Endothelial cell (in vitro differentiated cells): Measurements from ENCODE around the gene PTPRD. TPM values are rescaled to one million over a fixed set of nuclear protein-coding genes. Genes with fewer than 3 reads are reported as not detected.

Source experiments
- DNase-seq: peaks from one replicate; pipeline ENCODE4 v3.0.0; 2021; ENCODE audit warnings: low spot score
- H3K27ac Mint-ChIP-seq: one replicate; pipeline ENCODE4 v1.8.0; 2021; ENCODE audit warnings: mixed read lengths, inconsistent platforms; ENCODE audit not compliant: unreplicated experiment
- H3K27me3 Mint-ChIP-seq: one replicate; pipeline ENCODE4 v1.8.0; 2021; ENCODE audit warnings: mild to moderate bottlenecking, moderate library complexity, mixed read lengths, inconsistent platforms; ENCODE audit not compliant: unreplicated experiment
- H3K36me3 Mint-ChIP-seq: one replicate; pipeline ENCODE4 v1.8.0; 2021; ENCODE audit warnings: mild to moderate bottlenecking, low read depth, mixed read lengths, inconsistent platforms; ENCODE audit not compliant: unreplicated experiment
- H3K4me1 Mint-ChIP-seq: one replicate; pipeline ENCODE4 v1.8.0; 2021; ENCODE audit warnings: mild to moderate bottlenecking, mixed read lengths, inconsistent platforms; ENCODE audit not compliant: unreplicated experiment
- H3K4me3 Mint-ChIP-seq: one replicate; pipeline ENCODE4 v1.8.0; 2021; ENCODE audit warnings: mild to moderate bottlenecking, mixed read lengths, inconsistent platforms; ENCODE audit not compliant: unreplicated experiment
- H3K9me3 Mint-ChIP-seq: one replicate; pipeline ENCODE4 v1.8.0; 2021; ENCODE audit warnings: mixed read lengths, inconsistent platforms; ENCODE audit not compliant: unreplicated experiment
- total RNA-seq: library from RNA; stranded (reverse); fragmentation: NEBNext Ultra II Directional; extraction: Animal tissue kit (Norgen Biotek cat#: 25700); gene quantifications from one replicate; pipeline ENCODE4 v1.2.1, GENCODE V29; 2021; ENCODE audit not compliant: unreplicated experiment
- TF ChIP-seq, protein P1 (sequence below): fragments of 200-600 bp; sonication (generic); IDR thresholded peaks from one replicate; pipeline ENCODE4 v1.5.0; 2021; ENCODE audit warnings: antibody characterized with exemption; ENCODE audit not compliant: unreplicated experiment

The PTPRD gene
- total RNA-seq, 1 donor from 2014 or later: 47.8 TPM

DNA sequence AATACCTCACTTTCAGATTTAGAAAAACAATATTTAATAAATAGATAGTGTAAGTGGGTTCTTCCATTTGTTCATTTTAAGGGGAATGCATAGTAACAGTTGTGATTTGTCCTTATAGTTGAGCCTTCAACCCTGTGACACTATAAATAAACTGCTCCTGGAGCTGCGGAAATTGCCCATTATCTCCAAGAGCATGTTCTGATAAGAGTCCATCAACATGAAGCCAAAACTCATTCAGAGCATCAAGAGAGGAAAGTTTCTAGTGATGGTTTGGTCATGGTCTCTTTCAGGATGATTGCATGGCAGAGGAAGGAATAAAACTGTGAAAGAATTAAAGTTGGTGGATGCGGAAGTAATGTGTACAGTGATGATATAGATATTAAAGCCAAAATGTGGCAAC is 2041.2 kb downstream of the PTPRD start:
- Mint-ChIP-seq H3K4me3 (no peak overlapping the region), H3K4me1 (no peaks in the 10 kb centered on the region), H3K27me3 (peaks cover 2% of the 10 kb centered on the region), H3K27ac (no peak overlapping the region), H3K9me3 (no peaks in the 10 kb centered on the region), H3K36me3 (no peaks in the 10 kb centered on the region)
- TF ChIP-seq, protein P1, sequence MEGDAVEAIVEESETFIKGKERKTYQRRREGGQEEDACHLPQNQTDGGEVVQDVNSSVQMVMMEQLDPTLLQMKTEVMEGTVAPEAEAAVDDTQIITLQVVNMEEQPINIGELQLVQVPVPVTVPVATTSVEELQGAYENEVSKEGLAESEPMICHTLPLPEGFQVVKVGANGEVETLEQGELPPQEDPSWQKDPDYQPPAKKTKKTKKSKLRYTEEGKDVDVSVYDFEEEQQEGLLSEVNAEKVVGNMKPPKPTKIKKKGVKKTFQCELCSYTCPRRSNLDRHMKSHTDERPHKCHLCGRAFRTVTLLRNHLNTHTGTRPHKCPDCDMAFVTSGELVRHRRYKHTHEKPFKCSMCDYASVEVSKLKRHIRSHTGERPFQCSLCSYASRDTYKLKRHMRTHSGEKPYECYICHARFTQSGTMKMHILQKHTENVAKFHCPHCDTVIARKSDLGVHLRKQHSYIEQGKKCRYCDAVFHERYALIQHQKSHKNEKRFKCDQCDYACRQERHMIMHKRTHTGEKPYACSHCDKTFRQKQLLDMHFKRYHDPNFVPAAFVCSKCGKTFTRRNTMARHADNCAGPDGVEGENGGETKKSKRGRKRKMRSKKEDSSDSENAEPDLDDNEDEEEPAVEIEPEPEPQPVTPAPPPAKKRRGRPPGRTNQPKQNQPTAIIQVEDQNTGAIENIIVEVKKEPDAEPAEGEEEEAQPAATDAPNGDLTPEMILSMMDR: no peak
- DNase-seq: no peak

GRCh38 chr9:8570776-8571175 is 2042.0 kb downstream of the PTPRD start:
- Mint-ChIP-seq H3K27me3 (peaks cover 2% of the 10 kb centered on the region), H3K36me3 (no peaks in the 10 kb centered on the region), H3K4me1 (no peaks in the 10 kb centered on the region), H3K27ac (no peak overlapping the region), H3K9me3 (no peaks in the 10 kb centered on the region), H3K4me3 (no peak overlapping the region)
- DNase-seq: no peak
- TF ChIP-seq, protein P1: no peak

DNA sequence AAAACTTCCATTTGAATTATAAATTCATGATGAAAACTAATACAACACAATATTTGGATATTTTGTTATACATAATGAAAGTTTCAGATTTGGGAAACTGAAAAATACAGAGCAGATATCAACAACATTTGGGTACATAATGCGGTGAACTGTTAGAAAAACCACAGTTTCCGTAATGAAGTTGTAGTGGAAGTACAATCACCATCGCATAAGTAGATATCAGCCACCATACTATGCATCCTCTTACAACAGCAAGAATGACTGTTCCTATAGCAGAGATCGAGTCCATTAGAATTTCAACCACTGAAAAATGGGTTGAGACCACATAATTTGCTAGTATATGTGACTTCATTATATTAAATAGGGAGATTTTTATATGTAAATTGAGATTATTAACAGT is 2043.0 kb downstream of the PTPRD start:
- no peaks in the 10 kb centered on the region for H3K4me1 Mint-ChIP-seq
- H3K4me3 Mint-ChIP-seq: no peak overlapping the region
- TF ChIP-seq, protein P1: no peak
- no peak overlapping the region for H3K27ac Mint-ChIP-seq
- peaks cover 2% of the 10 kb centered on the region for H3K27me3 Mint-ChIP-seq
- no peaks in the 10 kb centered on the region for H3K36me3 Mint-ChIP-seq
- no peak for DNase-seq
- H3K9me3 Mint-ChIP-seq: no peaks in the 10 kb centered on the region

GRCh38 chr9:8567963-8568579 is 2044.7 kb downstream of the PTPRD start:
- TF ChIP-seq, protein P1: no peak

DNA sequence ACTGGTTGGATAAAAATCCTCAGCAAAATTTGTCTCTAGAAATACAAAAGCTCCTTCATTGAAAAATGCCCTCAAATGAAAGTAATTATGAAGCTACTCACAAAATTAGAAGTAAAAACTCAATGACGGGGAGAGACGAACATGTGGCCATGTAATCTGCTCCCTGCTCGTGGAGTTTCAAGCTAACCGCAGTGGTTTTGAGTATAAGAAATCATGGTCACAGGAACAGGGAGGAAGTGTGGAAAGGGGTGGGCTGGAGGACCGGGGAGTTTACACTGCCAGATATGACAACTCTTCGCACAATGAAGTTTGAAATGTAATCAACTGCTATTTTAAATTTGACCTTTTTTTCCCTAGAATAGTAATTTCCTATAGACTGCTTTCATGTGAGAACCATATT is 2047.8 kb downstream of the PTPRD start:
- no peaks in the 10 kb centered on the region for H3K4me1 Mint-ChIP-seq
- H3K36me3 Mint-ChIP-seq: no peaks in the 10 kb centered on the region
- no peak overlapping the region for H3K27ac Mint-ChIP-seq
- TF ChIP-seq, protein P1: no peak
- peaks cover 2% of the 10 kb centered on the region for H3K27me3 Mint-ChIP-seq
- no peak for DNase-seq
- no peak overlapping the region for H3K4me3 Mint-ChIP-seq
- no peaks in the 10 kb centered on the region for H3K9me3 Mint-ChIP-seq

More at GRCh38 chr9:8567963-8568579, 2044.7 kb downstream of the PTPRD start:
- no peaks in the 10 kb centered on the region for H3K36me3 Mint-ChIP-seq
- no peak for DNase-seq
- no peak overlapping the region for H3K4me3 Mint-ChIP-seq
- H3K27me3 Mint-ChIP-seq: peaks cover 2% of the 10 kb centered on the region
- H3K4me1 Mint-ChIP-seq: no peaks in the 10 kb centered on the region
- no peaks in the 10 kb centered on the region for H3K9me3 Mint-ChIP-seq
- no peak overlapping the region for H3K27ac Mint-ChIP-seq
